Smooth muscle cell (in vitro differentiated cells): ENCODE data around the gene SH3BP4. TPM values are rescaled to one million over a fixed set of nuclear protein-coding genes. Genes with fewer than 3 reads are reported as not detected.

Source experiments
- DNase-seq: peaks from one replicate; lab custom pipeline; 2025; ENCODE audit not compliant: unreplicated experiment; lab: John Stamatoyannopoulos, UW
- H2AFZ ChIP-seq: fragments of 200-600 bp; sonication (generic); 2 replicates; pipeline ENCODE4 v1.6.0; 2016; ENCODE audit warnings: antibody characterized with exemption, low read depth, mild to moderate bottlenecking
- H3F3A ChIP-seq: fragments of 200-600 bp; sonication (generic); 2 replicates; pipeline ENCODE4 v1.6.0; 2017; ENCODE audit warnings: antibody characterized with exemption, low read depth
- H3K27ac ChIP-seq: fragments of 200-600 bp; sonication (generic); 2 replicates; pipeline ENCODE4 v1.5.1; 2016; ENCODE audit warnings: low read depth, mild to moderate bottlenecking
- H3K27me3 ChIP-seq: fragments of 200-600 bp; sonication (generic); 2 replicates; pipeline ENCODE4 v1.6.1; 2016; ENCODE audit warnings: low read depth, mild to moderate bottlenecking
- H3K36me3 ChIP-seq: fragments of 200-600 bp; sonication (generic); 2 replicates; pipeline ENCODE4 v1.5.1; 2016; ENCODE audit warnings: low read depth
- H3K4me1 ChIP-seq: fragments of 200-600 bp; sonication (generic); 2 replicates; pipeline ENCODE4 v1.5.1; 2016; ENCODE audit warnings: low read depth
- H3K4me2 ChIP-seq: fragments of 200-600 bp; sonication (generic); 2 replicates; pipeline ENCODE4 v1.6.0; 2016; ENCODE audit warnings: mild to moderate bottlenecking
- H3K4me3 ChIP-seq: fragments of 200-600 bp; sonication (generic); 2 replicates; pipeline ENCODE4 v1.5.1; 2016; ENCODE audit warnings: mild to moderate bottlenecking
- H3K79me2 ChIP-seq: fragments of 200-600 bp; sonication (generic); 2 replicates; pipeline ENCODE4 v1.6.0; 2016; ENCODE audit warnings: low read depth, mild to moderate bottlenecking
- H3K9ac ChIP-seq: fragments of 200-600 bp; sonication (generic); 2 replicates; pipeline ENCODE4 v1.6.0; 2016; ENCODE audit warnings: low read depth
- H3K9me3 ChIP-seq: fragments of 200-600 bp; sonication (generic); replicated peaks from 2 replicates; pipeline ENCODE4 v1.5.1; 2016; ENCODE audit warnings: low read depth
- H4K20me1 ChIP-seq: fragments of 200-600 bp; sonication (generic); 2 replicates; pipeline ENCODE4 v1.6.0; 2016; ENCODE audit warnings: low read depth
- CTCF ChIP-seq: fragments of 200-600 bp; sonication (generic); IDR thresholded peaks from 2 replicates; pipeline ENCODE4 v1.5.1; 2017; ENCODE audit warnings: borderline replicate concordance, mild to moderate bottlenecking, antibody characterized with exemption; ENCODE audit not compliant: insufficient read depth, poor library complexity, severe bottlenecking
- WGBS: methylation state at CpG from one replicate; pipeline ENCODE4 v1.1.7; 2016; ENCODE audit warnings: low lambda C conversion rate; 5-methylcytosine and 5-hydroxymethylcytosine counted together
- polyA plus RNA-seq: library from polyadenylated mRNA; unstranded; fragments of >200 nt; fragmentation: Nextera tagmentation; extraction: Ambion mirVana; gene quantifications from 2 replicates; pipeline ENCODE4 v1.2.1, GENCODE V29; 2016
- total RNA-seq: library from RNA; depleted of rRNA; stranded (reverse); fragments of >200 nt; gene quantifications from 2 replicates; pipeline ENCODE4 v1.2.3, GENCODE V29; 2014

The SH3BP4 gene
- total and polyA plus RNA-seq, 2 experiments from 2014 or later, result 38.9 to 47.7 TPM

- Histone ChIP-seq H4K20me1 (no peaks in the 10 kb centered on the region), H3K27ac (no peak overlapping the region), H3K4me1 (peaks cover 9% of the 10 kb centered on the region), H3K79me2 (no peaks in the 10 kb centered on the region), H3K9me3 (no peaks in the 10 kb centered on the region), H3K9ac (no peak overlapping the region), H2AFZ (no peak overlapping the region), H3K4me2 (no peak overlapping the region), H3K36me3 (no peaks in the 10 kb centered on the region), H3K27me3 (no peaks in the 10 kb centered on the region), H3K4me3 (no peak overlapping the region), H3F3A (no peaks in the 10 kb centered on the region)
- WGBS, result 91% methylated on average over 5 of the region's 5 CpGs
- no peak for TF ChIP-seq CTCF
- DNase-seq, result no peak
Observed at GRCh38 chr2:234935311-234935710, 16.5 kb upstream of the SH3BP4 start.

DNA sequence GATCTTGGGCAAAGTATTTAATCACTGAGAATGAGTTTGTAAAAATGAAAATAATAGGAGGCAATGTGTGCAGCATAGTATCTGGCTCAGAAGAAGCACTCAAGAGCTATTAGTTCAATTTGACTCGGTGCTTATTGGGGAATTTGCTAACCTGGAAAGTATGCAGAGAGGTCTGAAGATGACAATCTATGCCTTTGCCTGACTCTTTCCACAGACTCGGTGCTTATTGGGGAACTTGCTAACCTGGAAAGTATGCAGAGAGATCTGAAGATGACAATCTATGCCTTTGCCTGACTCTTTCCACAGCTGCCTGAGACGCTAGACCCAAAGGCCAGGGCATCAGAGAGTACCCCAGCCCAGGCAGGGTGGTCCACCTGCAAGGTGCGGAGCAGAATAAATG is 12.2 kb upstream of the SH3BP4 start:
- H3F3A ChIP-seq, result no peaks in the 10 kb centered on the region
- no peak for DNase-seq
- 73% methylated on average over 4 of the region's 4 CpGs for WGBS
- H4K20me1 ChIP-seq, result no peaks in the 10 kb centered on the region
- H3K36me3 ChIP-seq, result no peaks in the 10 kb centered on the region
- H3K4me2 ChIP-seq, result no peak overlapping the region
- H3K27me3 ChIP-seq, result no peaks in the 10 kb centered on the region
- no peak overlapping the region for H2AFZ ChIP-seq
- no peak overlapping the region for H3K4me3 ChIP-seq
- H3K9me3 ChIP-seq, result no peaks in the 10 kb centered on the region
- no peak overlapping the region for H3K27ac ChIP-seq
- no peak for TF ChIP-seq CTCF
- H3K9ac ChIP-seq, result no peak overlapping the region
- H3K79me2 ChIP-seq, result no peaks in the 10 kb centered on the region
- H3K4me1 ChIP-seq, result no peaks in the 10 kb centered on the region

GRCh38 chr2:234939996-234940395 is 11.8 kb upstream of the SH3BP4 start:
- no peak for DNase-seq
- H3K27ac ChIP-seq, result no peak overlapping the region
- no peak overlapping the region for H3K4me2 ChIP-seq
- no peaks in the 10 kb centered on the region for H4K20me1 ChIP-seq
- WGBS, result 88% methylated on average over 5 of the region's 5 CpGs
- no peak overlapping the region for H2AFZ ChIP-seq
- no peaks in the 10 kb centered on the region for H3F3A ChIP-seq
- no peak overlapping the region for H3K9ac ChIP-seq
- H3K9me3 ChIP-seq, result no peaks in the 10 kb centered on the region
- no peaks in the 10 kb centered on the region for H3K79me2 ChIP-seq
- no peaks in the 10 kb centered on the region for H3K36me3 ChIP-seq
- no peak for TF ChIP-seq CTCF
- H3K4me1 ChIP-seq, result no peaks in the 10 kb centered on the region
- H3K27me3 ChIP-seq, result no peaks in the 10 kb centered on the region
- H3K4me3 ChIP-seq, result no peak overlapping the region

DNA sequence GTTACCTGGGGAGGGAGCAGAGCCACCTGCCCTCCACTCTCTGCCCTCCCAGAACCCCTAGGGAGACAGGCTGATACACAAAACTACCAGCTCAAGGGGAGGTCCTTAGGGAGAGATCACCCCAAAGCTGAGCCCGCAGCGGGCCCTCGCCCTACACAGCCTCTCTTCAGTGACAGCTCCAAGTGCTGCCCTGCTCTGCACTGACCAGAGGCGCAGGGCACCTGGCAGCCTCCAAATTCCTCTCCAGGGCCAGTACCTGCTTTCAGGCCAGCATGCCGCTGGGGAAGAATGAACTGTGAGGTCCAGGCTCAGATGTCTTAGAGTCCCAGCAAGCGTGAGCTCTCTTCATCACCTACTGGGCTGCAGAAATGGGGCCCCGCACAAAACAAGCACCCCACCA is 11.3 kb upstream of the SH3BP4 start:
- no peaks in the 10 kb centered on the region for H3K27me3 ChIP-seq
- TF ChIP-seq CTCF, result no peak
- H3K27ac ChIP-seq, result no peak overlapping the region
- H3K4me3 ChIP-seq, result no peak overlapping the region
- H3K36me3 ChIP-seq, result no peaks in the 10 kb centered on the region
- H3K79me2 ChIP-seq, result no peaks in the 10 kb centered on the region
- no peaks in the 10 kb centered on the region for H3K9me3 ChIP-seq
- 91% methylated on average over 7 of the region's 7 CpGs for WGBS
- no peak for DNase-seq
- H4K20me1 ChIP-seq, result no peaks in the 10 kb centered on the region
- no peak overlapping the region for H3K9ac ChIP-seq
- H2AFZ ChIP-seq, result no peak overlapping the region
- no peaks in the 10 kb centered on the region for H3F3A ChIP-seq
- H3K4me2 ChIP-seq, result no peak overlapping the region
- H3K4me1 ChIP-seq, result no peaks in the 10 kb centered on the region
